ENCODE data around the gene ATOX1. TPM values are rescaled to one million over a fixed set of nuclear protein-coding genes. Genes with fewer than 3 reads are reported as not detected.

The ATOX1 gene
- total and polyA plus RNA-seq, 2 of the 4 experiments (the other 2 are of a cell fraction), result 56.3 to 360 TPM

DNA sequence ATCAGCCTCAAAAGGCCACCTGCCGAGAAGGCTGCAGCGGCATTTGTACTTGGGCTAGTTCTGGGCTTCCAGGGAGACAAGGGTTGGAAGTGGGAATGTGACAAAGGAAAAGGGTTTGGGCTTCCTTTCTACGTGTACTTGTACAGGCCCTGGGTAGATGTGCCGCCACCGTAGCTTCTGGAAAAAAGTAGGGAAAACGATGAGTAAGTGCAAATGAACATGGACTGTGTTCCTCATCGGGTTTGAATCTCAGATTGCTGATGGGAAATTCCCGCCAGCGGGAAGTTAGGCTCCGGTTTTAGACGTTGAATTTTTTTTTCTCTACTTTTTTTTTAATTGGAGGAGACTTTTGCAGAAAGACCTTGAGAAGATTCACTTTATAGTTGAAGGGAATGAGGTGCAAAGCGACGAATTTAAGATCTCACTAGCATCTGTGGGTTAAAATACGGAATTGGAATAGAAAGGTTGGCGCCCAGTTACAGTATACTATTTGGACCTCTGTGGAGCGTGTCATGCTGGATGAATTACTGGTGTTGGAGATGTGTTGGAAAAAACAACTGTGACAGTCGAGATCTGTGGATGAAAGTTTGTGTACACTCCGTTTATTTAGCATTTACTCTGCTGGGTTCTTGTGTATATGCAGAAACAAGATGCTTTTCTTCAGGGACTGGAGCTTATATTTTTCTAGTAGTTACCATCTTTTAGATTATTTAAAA lies 14.6 kb upstream of the ATOX1 start:
- Histone ChIP-seq H2AK9ac (replicated peaks; ENCODE audit: low read depth, low read length, poor library complexity) (peak overlapping the region; percentile 74), H2AFZ (replicated peaks; ENCODE audit: low read length, poor library complexity) (peak overlapping the region; percentile 84), H3K4me2 (ENCODE audit: low read depth, low read length) (peak overlapping the region; percentile 98), H2BK15ac (ENCODE audit: low read depth, low read length) (no peak overlapping the region), H3K36me3 (ENCODE audit: control insufficient read depth, insufficient read depth, low read length) (no peaks in the 10 kb centered on the region; the same call in 1 of the 2 replicates), H3K56ac (ENCODE audit: extremely low read depth, insufficient read depth, low read length) (peak overlapping the region; percentile 45; the same call in 1 of the 2 replicates), H3K27ac (ENCODE audit: insufficient read depth, low read length) (peak overlapping the region; percentile 79), H2BK20ac (ENCODE audit: low read depth, low read length) (no peak overlapping the region), H3K9me1 (ENCODE audit: insufficient read depth, low read length) (no peaks in the 10 kb centered on the region; the same call in 1 of the 2 replicates), H3K27me3 (ENCODE audit: control insufficient read depth, insufficient read depth, low read length) (no peaks in the 10 kb centered on the region), H3K14ac (replicated peaks; ENCODE audit: low read depth, low read length) (peak overlapping the region; percentile 78), H3K4me3 (ENCODE audit: insufficient read depth, low read depth, low read length) (peak overlapping the region; percentile 63), H3K18ac (ENCODE audit: low read depth, low read length) (no peak overlapping the region), H3K9me3 (ENCODE audit: control insufficient read depth, insufficient read depth, low read length) (no peaks in the 10 kb centered on the region), H4K5ac (ENCODE audit: low read depth, low read length) (no peak overlapping the region), H3K4ac (ENCODE audit: low read depth, low read length) (peak overlapping the region; percentile 26; the same call in 1 of the 2 replicates), H3K4me1 (ENCODE audit: control insufficient read depth, insufficient read depth, low read length) (peaks cover 6% of the 10 kb centered on the region; the same call in 1 of the 2 replicates), H2BK5ac (ENCODE audit: low read depth, low read length, poor library complexity, severe bottlenecking) (peak overlapping the region; percentile 71), H4K91ac (ENCODE audit: insufficient read depth, low read depth, low read length) (no peak overlapping the region), H4K20me1 (ENCODE audit: insufficient read depth, low read length) (peaks cover 57% of the 10 kb centered on the region), H4K8ac (ENCODE audit: low read depth in 2 of 2, low read length in 2 of 2) (no peak overlapping the region; a peak in 1 of 4 replicates), H3K23ac (ENCODE audit: low read depth, low read length) (peak overlapping the region; percentile 85), H2BK120ac (ENCODE audit: low read depth, low read length) (no peak overlapping the region), H2AK5ac (ENCODE audit: low read depth, low read length) (0 out of 2 replicates have a peak overlapping the region, but pooled peaks have one; percentile 2), H3K79me1 (ENCODE audit: low read depth in 1 of 2, low read length in 2 of 2) (peaks cover 0 to 7% of the 10 kb centered on the region in 2 experiments; a peak in 1 of 4 replicates), H3K9ac (ENCODE audit: low read depth, low read length) (peak overlapping the region; percentile 94)
- TF ChIP-seq RCOR1 (IDR thresholded peaks at IDR 0.05; ENCODE audit: insufficient replicate concordance, low read length) (no peak), MAFK (IDR thresholded peaks at IDR 0.05; ENCODE audit: low read depth, low read length) (peak; percentile 55)
- BruUV-seq (replicated peaks), result TSS peak; percentile 21
- dilution Hi-C loops (cut with HindIII; ENCODE audit: low sequenced_read_pairs, unreplicated experiment) (no loop called here), intact Hi-C loops (cut with micrococcal nuclease) (loop anchor here (2.0 to 5.0 kb wide), 2 partner anchors 369 to 520 kb away; partner anchors contain the start of gene GM2A), in situ Hi-C loops (cut with MboI; ENCODE audit: low sequenced_read_pairs) (no loop called here)
- ChIA-PET POLR2A (ENCODE audit: unreplicated experiment) (no interaction called here), CTCF (interaction anchor here (0.6 kb wide), 1 partner anchor 579 kb away, joined by 7 read pairs; no protein-coding TSS in a partner anchor)
- peak; percentile 56 for DNase-seq
- ATAC-seq (ENCODE audit: low read depth), result no peak
- WGBS, 2 experiments (ENCODE audit: extremely low coverage in 2 of 2, insufficient read length in 1 of 2), result 0% methylated on average over 9 of the region's 18 CpGs; no CpG with 5 or more reads in 1 of the 2 experiments

Measured in IMR-90 (cell line).